GM19043 (cell line): ENCODE results near the gene MYBBP1A.
"Not testable (repeated sequence)": the region's sequence is repeated elsewhere in the genome, so short reads cannot be mapped to it uniquely, and the experiment has no call there.

ENCODE experiments used
- ATAC-seq: cut with Tn5 transposase; IDR thresholded peaks from one replicate; pipeline ENCODE4 v1.9.1; 2021; ENCODE audit warnings: low read depth; ENCODE audit not compliant: unreplicated experiment

The MYBBP1A gene

GRCh38 chr17:4588898-4589625 is 33.9 kb upstream of the MYBBP1A start:
- no peak for ATAC-seq

DNA sequence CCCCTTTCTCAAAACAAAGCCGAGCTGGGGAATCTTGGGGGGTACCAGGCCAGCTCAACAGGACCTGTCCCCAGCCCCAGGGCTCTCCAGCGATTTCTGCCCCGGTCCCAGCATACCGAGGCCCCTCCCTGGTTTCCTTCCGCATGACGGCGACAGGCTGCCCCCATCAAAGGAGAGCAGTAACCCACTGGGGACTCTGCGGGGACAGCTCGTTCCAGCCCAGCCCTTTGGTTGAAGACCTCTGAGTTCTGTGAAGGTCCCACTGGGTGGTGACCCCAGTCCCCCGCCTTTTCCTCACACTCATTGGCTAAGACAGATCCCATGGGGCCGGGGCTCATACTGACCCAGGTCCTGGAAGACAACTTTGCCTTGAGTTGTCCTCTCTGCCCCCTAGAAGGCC is 33.2 kb upstream of the MYBBP1A start:
- ATAC-seq = no peak

GRCh38 chr17:4587803-4588202 is 32.6 kb upstream of the MYBBP1A start:
- ATAC-seq = no peak

GRCh38 chr17:4587195-4587594 is 32.0 kb upstream of the MYBBP1A start:
- no peak for ATAC-seq

GRCh38 chr17:4586043-4586442 is 30.9 kb upstream of the MYBBP1A start:
- ATAC-seq = no peak

- no peak for ATAC-seq
Measured at GRCh38 chr17:4585638-4585994, 30.4 kb upstream of the MYBBP1A start.

- no peak for ATAC-seq
Measured at GRCh38 chr17:4584917-4585637, 29.9 kb upstream of the MYBBP1A start.

DNA sequence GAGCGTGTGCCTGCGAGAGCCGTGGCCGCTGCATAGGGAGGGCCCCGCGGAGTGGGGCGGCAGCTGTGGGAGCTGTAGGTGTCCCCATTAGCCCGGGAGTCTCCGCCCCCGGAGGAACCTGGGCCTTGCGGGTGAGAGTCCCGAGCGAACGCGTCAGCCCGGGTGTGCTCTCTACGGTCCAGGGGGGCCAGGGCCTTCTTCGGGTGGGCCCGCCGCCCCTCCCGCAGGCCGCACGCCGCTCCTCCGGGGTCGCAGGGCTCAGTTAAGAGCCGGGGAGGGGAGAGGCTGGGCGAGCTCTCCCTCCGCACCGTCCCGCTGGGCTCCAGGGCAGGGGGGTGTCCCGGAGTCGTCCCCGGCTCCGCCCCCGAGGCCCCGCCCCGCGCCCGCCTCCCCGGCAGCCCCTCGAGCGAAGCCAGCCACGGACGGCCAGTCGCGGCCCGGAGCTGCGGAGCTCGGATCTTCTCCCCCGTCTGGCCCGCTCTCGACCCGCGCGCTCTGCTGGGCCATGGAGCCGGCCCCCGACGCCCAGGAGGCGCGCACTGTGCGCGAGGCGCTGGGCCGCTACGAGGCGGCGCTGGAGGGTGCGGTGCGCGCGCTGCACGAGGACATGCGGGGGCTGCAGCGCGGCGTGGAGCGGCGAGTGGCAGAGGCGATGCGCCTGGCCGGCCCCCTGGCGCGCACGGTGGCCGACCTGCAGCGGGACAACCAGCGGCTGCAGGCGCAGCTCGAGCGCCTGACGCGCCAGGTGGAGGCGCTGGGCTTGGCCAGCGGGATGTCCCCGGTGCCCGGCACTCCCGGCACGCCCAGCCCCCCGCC is 29.1 kb upstream of the MYBBP1A start, which contains the start of gene SMTNL2:
Gene SMTNL2, plus strand, starts transcription at position 429 of the 816 bp plus-strand sequence. Its CDS starts 77 bp downstream, at position 506.
- no peak for ATAC-seq

GRCh38 chr17:4583782-4584100 is 28.6 kb upstream of the MYBBP1A start:
- no peak for ATAC-seq

DNA sequence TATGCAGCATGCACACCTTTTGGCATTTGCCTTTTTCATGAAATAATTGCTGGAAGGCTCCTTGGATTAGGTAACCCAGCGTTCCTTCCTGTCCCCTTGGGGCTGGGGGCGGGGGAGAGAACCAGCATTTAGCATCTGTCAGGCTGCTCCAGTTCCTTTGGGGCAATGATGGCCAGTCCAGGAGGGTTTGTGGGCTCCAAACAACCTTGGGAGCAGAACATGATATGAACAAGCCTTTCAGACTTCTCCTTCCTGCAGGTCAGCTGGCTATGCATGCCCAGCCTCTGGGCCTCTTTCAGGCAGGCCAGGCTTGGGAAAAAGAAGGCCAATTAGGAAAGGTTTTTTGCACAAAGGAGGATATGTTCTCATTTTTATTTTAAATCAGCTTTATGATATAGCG is 28.0 kb upstream of the MYBBP1A start:
- ATAC-seq = no peak

GRCh38 chr17:4582691-4583090 is 27.5 kb upstream of the MYBBP1A start:
- ATAC-seq = no peak

DNA sequence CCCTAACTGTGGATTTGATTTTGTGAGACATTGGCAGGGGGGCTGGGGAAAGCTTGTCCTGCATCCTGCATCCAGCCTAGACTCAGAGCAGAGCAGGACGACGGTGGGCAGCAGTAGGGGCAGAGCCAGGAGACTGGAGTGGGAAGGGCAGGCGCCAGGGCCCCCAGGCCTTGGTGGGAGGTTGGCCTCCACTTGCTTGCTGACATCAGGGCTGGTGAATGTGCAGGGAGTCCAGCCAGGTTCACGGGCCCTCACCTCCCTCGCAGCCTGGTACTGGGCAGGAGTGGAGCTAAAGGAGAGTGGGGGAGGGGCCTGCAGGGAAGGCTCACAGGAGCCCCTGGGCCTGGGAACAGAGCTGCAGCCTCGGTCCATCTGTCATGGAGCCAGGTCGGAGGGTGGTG is 26.9 kb upstream of the MYBBP1A start:
- no peak for ATAC-seq

GRCh38 chr17:4580291-4580690 is 25.1 kb upstream of the MYBBP1A start:
- no peak for ATAC-seq

GRCh38 chr17:4579678-4580077 is 24.5 kb upstream of the MYBBP1A start:
- ATAC-seq = no peak

DNA sequence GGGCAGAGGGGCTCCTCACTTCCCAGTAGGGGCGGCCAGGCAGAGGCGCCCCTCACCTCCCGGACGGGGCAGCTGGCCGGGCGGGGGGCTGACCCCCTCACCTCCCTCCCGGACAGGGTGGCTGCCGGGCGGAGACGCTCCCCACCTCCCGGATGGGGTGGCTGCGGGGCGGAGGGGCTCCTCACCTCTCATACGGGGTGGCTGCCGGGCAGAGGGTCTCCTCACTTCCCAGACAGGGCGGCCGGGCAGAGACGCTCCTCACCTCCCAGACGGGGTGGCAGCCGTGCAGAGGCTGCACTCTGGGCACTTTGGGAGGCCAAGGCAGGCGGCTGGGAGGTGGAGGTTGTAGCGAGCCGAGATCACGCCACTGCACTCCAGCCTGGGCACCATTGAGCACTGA is 23.2 kb upstream of the MYBBP1A start:
- ATAC-seq = not testable (repeated sequence)

- ATAC-seq = no peak
Measured at GRCh38 chr17:4577386-4577993, 22.3 kb upstream of the MYBBP1A start.

GRCh38 chr17:4576729-4577322 is 21.6 kb upstream of the MYBBP1A start:
- no peak for ATAC-seq

GRCh38 chr17:4576161-4576558 is 21.0 kb upstream of the MYBBP1A start:
- no peak for ATAC-seq

DNA sequence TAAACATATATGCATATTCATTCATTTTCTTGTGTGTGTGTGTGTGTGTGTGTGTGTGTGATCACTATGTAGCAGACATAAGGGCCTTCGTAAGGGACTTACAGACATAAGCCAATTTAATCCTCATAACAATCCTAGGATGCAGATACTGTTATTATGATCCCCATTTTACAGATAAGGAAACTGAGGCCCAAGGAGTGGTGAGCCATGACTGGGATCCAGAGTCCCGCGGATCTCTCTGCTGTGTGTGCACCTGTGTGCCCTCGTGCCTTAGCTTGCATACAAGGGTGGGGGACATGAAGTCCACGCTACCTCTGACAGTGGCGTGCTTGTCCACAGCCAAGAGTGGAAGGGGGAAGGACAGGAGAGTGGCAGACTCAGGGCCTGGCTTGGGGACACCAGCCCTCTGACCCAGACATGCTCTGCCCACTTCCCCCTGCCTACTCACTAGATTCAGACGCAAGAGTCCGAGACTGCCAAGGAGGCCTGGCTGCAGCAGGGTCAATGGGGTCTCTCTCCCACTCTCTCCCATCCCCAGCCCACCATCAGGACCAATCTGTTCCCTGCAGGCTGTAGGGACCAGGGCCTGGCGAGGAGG is 19.4 kb upstream of the MYBBP1A start:
- no peak for ATAC-seq

GRCh38 chr17:4573669-4574068 is 18.5 kb upstream of the MYBBP1A start:
- no peak for ATAC-seq
